Tibial nerve (tissue), 3 donors: ENCODE measurements around the gene SPANXB1.
"Not testable (repeated sequence)": the region's sequence is repeated elsewhere in the genome, so short reads cannot be mapped to it uniquely, and the experiment has no call there.

ENCODE experiments used
- CTCF ChIP-seq, 5 experiments: fragments of 200-600 bp in 3 of 5; fragments of 450-650 bp in 2 of 5; sonication (generic) in 3 of 5; IDR thresholded peaks; one replicate each; pipeline ENCODE4 v1.5.1; 2016 to 2019; ENCODE audit warnings: antibody characterized with exemption in 5 of 5, mild to moderate bottlenecking in 3 of 5, moderate library complexity in 2 of 5
- POLR2A ChIP-seq, 2 donors: fragments of 450-650 bp; IDR thresholded peaks; one replicate each; pipeline ENCODE4 v1.6.1; 2017; ENCODE audit warnings: antibody characterized with exemption in 2 of 2, mild to moderate bottlenecking in 2 of 2, moderate library complexity in 2 of 2

- not testable (repeated sequence) for TF ChIP-seq CTCF, POLR2A (IDR thresholded peaks at IDR 0.05)
Observed at GRCh38 chrX:141002568-141002967, at the start of gene SPANXB1.
